ENCODE results near the gene MAML3.

MAML3 gene

GRCh38 chr4:140127422-140127821 lies 26.6 kb downstream of the MAML3 start:
- DNase-seq (ENCODE audit: low read depth, low spot score) = no peak

- no peak for DNase-seq (ENCODE audit: low read depth, low spot score)
Observed at GRCh38 chr4:140126261-140126660, 27.7 kb downstream of the MAML3 start.

GRCh38 chr4:140125374-140125773 lies 28.6 kb downstream of the MAML3 start:
- DNase-seq (ENCODE audit: low read depth, low spot score) = no peak

- DNase-seq (ENCODE audit: low read depth, low spot score) = no peak
Observed at GRCh38 chr4:140123666-140124377, 30.2 kb downstream of the MAML3 start.

- DNase-seq (ENCODE audit: low read depth, low spot score) = no peak
Observed at GRCh38 chr4:140122891-140123290, 31.1 kb downstream of the MAML3 start.

- no peak for DNase-seq (ENCODE audit: low read depth, low spot score)
Observed at GRCh38 chr4:140121646-140122045, 32.3 kb downstream of the MAML3 start.

- no peak for DNase-seq (ENCODE audit: low read depth, low spot score)
Observed at GRCh38 chr4:140118931-140119640, 34.9 kb downstream of the MAML3 start.

GRCh38 chr4:140117947-140118346 lies 36.0 kb downstream of the MAML3 start:
- DNase-seq (ENCODE audit: low read depth, low spot score) = peak; percentile 36

GRCh38 chr4:140116442-140117104 lies 37.4 kb downstream of the MAML3 start:
- no peak for DNase-seq (ENCODE audit: low read depth, low spot score)

GRCh38 chr4:140115140-140115539 lies 38.8 kb downstream of the MAML3 start:
- DNase-seq (ENCODE audit: low read depth, low spot score) = no peak

GRCh38 chr4:140113653-140114052 lies 40.3 kb downstream of the MAML3 start:
- no peak for DNase-seq (ENCODE audit: low read depth, low spot score)

- DNase-seq (ENCODE audit: low read depth, low spot score) = no peak
Observed at GRCh38 chr4:140112576-140112975, 41.4 kb downstream of the MAML3 start.

GRCh38 chr4:140111256-140111655 lies 42.7 kb downstream of the MAML3 start:
- no peak for DNase-seq (ENCODE audit: low read depth, low spot score)

GRCh38 chr4:140110542-140111215 lies 43.3 kb downstream of the MAML3 start:
- DNase-seq (ENCODE audit: low read depth, low spot score) = no peak

- DNase-seq (ENCODE audit: low read depth, low spot score) = no peak
Observed at GRCh38 chr4:140109737-140110136, 44.2 kb downstream of the MAML3 start.

GRCh38 chr4:140109292-140109691 lies 44.7 kb downstream of the MAML3 start:
- DNase-seq (ENCODE audit: low read depth, low spot score) = no peak

GRCh38 chr4:140108713-140109230 lies 45.2 kb downstream of the MAML3 start:
- DNase-seq (ENCODE audit: low read depth, low spot score) = no peak

- DNase-seq (ENCODE audit: low read depth, low spot score) = no peak
Observed at GRCh38 chr4:140108243-140108642, 45.7 kb downstream of the MAML3 start.

GRCh38 chr4:140106289-140106844 lies 47.6 kb downstream of the MAML3 start:
- DNase-seq (ENCODE audit: low read depth, low spot score) = no peak

- no peak for DNase-seq (ENCODE audit: low read depth, low spot score)
Observed at GRCh38 chr4:140105436-140105835, 48.5 kb downstream of the MAML3 start.

GRCh38 chr4:140103676-140104075 lies 50.3 kb downstream of the MAML3 start:
- no peak for DNase-seq (ENCODE audit: low read depth, low spot score)

- DNase-seq (ENCODE audit: low read depth, low spot score) = no peak
Observed at GRCh38 chr4:140102421-140102820, 51.6 kb downstream of the MAML3 start.
